Liver (tissue), 9 donors: ENCODE results near the gene RNH1. TPM values are rescaled to one million over a fixed set of nuclear protein-coding genes. Genes with fewer than 3 reads are reported as not detected.

Experiments used
- DNase-seq: peaks from one replicate; pipeline ENCODE4 v3.0.0-alpha.2; 2017; ENCODE audit warnings: low spot score
- H3K27ac ChIP-seq, 2 donors: one replicate each; pipeline ENCODE4 v1.7.0; 2013; ENCODE audit warnings: inconsistent platforms in 2 of 2, low read length in 2 of 2, control low read depth in 1 of 2, low read depth in 1 of 2, mild to moderate bottlenecking in 1 of 2
- H3K27me3 ChIP-seq, 4 donors: one replicate each; pipeline versions ENCODE4 v1.6.1 to v1.7.0; 2013; ENCODE audit warnings: low read length in 3 of 4, inconsistent platforms in 1 of 4, mild to moderate bottlenecking in 1 of 4, moderate library complexity in 1 of 4; ENCODE audit not compliant: control insufficient read depth in 4 of 4, insufficient read depth in 4 of 4
- H3K36me3 ChIP-seq, 4 donors: one replicate each; pipeline versions ENCODE4 v1.6.1 to v1.7.0; 2013; ENCODE audit warnings: low read length in 3 of 4, mild to moderate bottlenecking in 3 of 4, low read depth in 1 of 4, moderate library complexity in 1 of 4; ENCODE audit not compliant: control insufficient read depth in 4 of 4, insufficient read depth in 3 of 4
- H3K4me1 ChIP-seq, 4 donors: one replicate each; pipeline versions ENCODE4 v1.6.1 to v1.7.0; 2013; ENCODE audit warnings: low read length in 3 of 4, mild to moderate bottlenecking in 3 of 4, moderate library complexity in 1 of 4; ENCODE audit not compliant: control insufficient read depth in 4 of 4, insufficient read depth in 4 of 4
- H3K4me3 ChIP-seq, 3 donors: one replicate each; pipeline versions ENCODE4 v1.6.1 to v1.7.0; 2013; ENCODE audit warnings: low read length in 3 of 3, control low read depth in 1 of 3, low read depth in 1 of 3, mild to moderate bottlenecking in 1 of 3
- H3K9ac ChIP-seq, 2 donors: one replicate each; pipeline ENCODE4 v1.7.0; 2013; ENCODE audit warnings: low read length in 2 of 2, mild to moderate bottlenecking in 2 of 2, moderate library complexity in 2 of 2, control low read depth in 1 of 2, low read depth in 1 of 2
- H3K9me3 ChIP-seq, 4 donors: one replicate each; pipeline versions ENCODE4 v1.6.1 to v1.7.0; 2013; ENCODE audit warnings: low read length in 3 of 4; ENCODE audit not compliant: control insufficient read depth in 4 of 4
- ATF3 ChIP-seq: IDR thresholded peaks from 2 replicates; pipeline ENCODE4 v1.6.1; 2016; ENCODE audit warnings: antibody characterized with exemption
- CTCF ChIP-seq: fragments of 150-350 bp; IDR thresholded peaks from 2 replicates; pipeline ENCODE4 v1.5.1; 2017; ENCODE audit warnings: improper control_type of control experiment, low read depth, low read length; ENCODE audit not compliant: missing input control
- FOXA1 ChIP-seq: IDR thresholded peaks from 2 replicates; pipeline ENCODE4 v1.6.1; 2016; ENCODE audit warnings: antibody characterized with exemption
- FOXA2 ChIP-seq: IDR thresholded peaks from 2 replicates; pipeline ENCODE4 v1.6.1; 2016; ENCODE audit warnings: antibody characterized with exemption
- GABPA ChIP-seq, 2 donors: IDR thresholded peaks in 1 of 2; conservative IDR thresholded peaks in 1 of 2; 2 replicates each; pipeline ENCODE4 v1.6.1; 2016; ENCODE audit warnings: antibody characterized with exemption in 2 of 2, mild to moderate bottlenecking in 1 of 2, moderate library complexity in 1 of 2
- HNF4A ChIP-seq, 2 donors: conservative IDR thresholded peaks; 2 replicates each; pipeline ENCODE4 v1.6.1; 2016; ENCODE audit warnings: antibody characterized with exemption in 2 of 2, mild to moderate bottlenecking in 2 of 2
- HNF4G ChIP-seq: IDR thresholded peaks from 2 replicates; pipeline ENCODE4 v1.6.1; 2016; ENCODE audit warnings: antibody characterized with exemption
- JUND ChIP-seq, 2 donors: IDR thresholded peaks; 2 replicates each; pipeline ENCODE4 v1.6.1; 2016; ENCODE audit warnings: antibody characterized with exemption in 2 of 2
- MAX ChIP-seq: IDR thresholded peaks from 2 replicates; pipeline ENCODE4 v1.6.1; 2016; ENCODE audit warnings: antibody characterized with exemption
- NR2F2 ChIP-seq: IDR thresholded peaks from 2 replicates; pipeline ENCODE4 v1.6.1; 2016; ENCODE audit warnings: antibody characterized with exemption
- RAD21 ChIP-seq, 2 donors: IDR thresholded peaks; 2 replicates each; pipeline ENCODE4 v1.6.1; 2016; ENCODE audit warnings: antibody characterized with exemption in 2 of 2, mild to moderate bottlenecking in 2 of 2
- REST ChIP-seq: IDR thresholded peaks from 2 replicates; pipeline ENCODE4 v1.6.1; 2016; ENCODE audit warnings: antibody characterized with exemption, mild to moderate bottlenecking
- RXRA ChIP-seq, 2 donors: IDR thresholded peaks; 2 replicates each; pipeline ENCODE4 v1.6.1; 2017 to 2018; ENCODE audit warnings: antibody characterized with exemption in 2 of 2, mild to moderate bottlenecking in 1 of 2
- SP1 ChIP-seq: IDR thresholded peaks from 2 replicates; pipeline ENCODE4 v1.6.1; 2018; ENCODE audit warnings: antibody characterized with exemption, mild to moderate bottlenecking
- TAF1 ChIP-seq: conservative IDR thresholded peaks from 2 replicates; pipeline ENCODE4 v1.6.1; 2016; ENCODE audit warnings: antibody characterized with exemption, mild to moderate bottlenecking
- YY1 ChIP-seq: IDR thresholded peaks from 2 replicates; pipeline ENCODE4 v1.6.1; 2016; ENCODE audit warnings: antibody characterized with exemption, mild to moderate bottlenecking
- ZBTB33 ChIP-seq: IDR thresholded peaks from 2 replicates; pipeline ENCODE4 v1.6.1; 2016; ENCODE audit warnings: antibody characterized with exemption
- WGBS: extraction: QIAGEN DNeasy Blood & Tissue Kit; methylation state at CpG from one replicate; pipeline ENCODE4 v1.1.7; 2013; 5-methylcytosine and 5-hydroxymethylcytosine counted together
- polyA plus RNA-seq, 2 donors: library from polyadenylated mRNA; stranded (reverse) in 1 of 2; unstranded in 1 of 2; fragments of 200-250 nt in 1 of 2; fragments of >200 nt in 1 of 2; fragmentation: Nextera tagmentation in 1 of 2; extraction: Ambion mirVana in 1 of 2; gene quantifications; one replicate each; pipeline versions ENCODE4 v1.2.1 to v1.2.3, GENCODE V29; 2013 to 2015
- total RNA-seq, 2 donors: library from RNA; depleted of rRNA; stranded (reverse); fragments of >200 nt; gene quantifications; one replicate each; pipeline ENCODE4 v1.2.3, GENCODE V29; 2014
- donor health status: healthy.
- donor health status: healthy.
- donor health status: healthy.
- donor health status: healthy.
- donor health status: healthy.

RNH1 gene
- total and polyA plus RNA-seq, 4 donors: 68.5 to 99.1 (median 76.8) TPM

GRCh38 chr11:553083-553987, 46.3 kb upstream of the RNH1 start:
- TF ChIP-seq HNF4G (no peak), FOXA1 (no peak), CTCF (no peak), ATF3 (no peak), REST (no peak), ZBTB33 (no peak), FOXA2 (no peak), NR2F2 (no peak), MAX (no peak), HNF4A (conservative IDR thresholded peaks at IDR 0.05) (no peak), SP1 (no peak), JUND (IDR thresholded peaks at IDR 0.05) (no peak), YY1 (no peak), RXRA (IDR thresholded peaks at IDR 0.05) (no peak), RAD21 (IDR thresholded peaks at IDR 0.05) (no peak), GABPA (IDR thresholded peaks at IDR 0.05 in 1 of 2, conservative IDR thresholded peaks at IDR 0.05 in 1 of 2) (no peak), TAF1 (no peak)
- Histone ChIP-seq H3K9me3 (no peaks in the 10 kb centered on the region), H3K4me3 (no peak overlapping the region), H3K9ac (no peak overlapping the region), H3K36me3 (peaks cover 0 to 1% (median 0%) of the 10 kb centered on the region in 4 donors), H3K4me1 (peaks cover 6 to 21% (median 10%) of the 10 kb centered on the region in 4 donors), H3K27me3 (no peaks in the 10 kb centered on the region), H3K27ac (no peak overlapping the region)
- WGBS: 70% methylated on average over 27 of the region's 27 CpGs
- DNase-seq: no peak
